GM11168 (cell line): ENCODE data around the gene CACNA1C.
"Not testable (repeated sequence)": the region's sequence is repeated elsewhere in the genome, so short reads cannot be mapped to it uniquely, and the experiment has no call there.

Source experiments
- in situ Hi-C: fragments of 300-500 bp; cut with MboI; formaldehyde crosslinking; loops from one replicate; pipeline ENCODE4 v1.12.0; 2022; ENCODE audit warnings: low sequenced_read_pairs; ENCODE audit not compliant: unreplicated experiment

The CACNA1C gene

DNA sequence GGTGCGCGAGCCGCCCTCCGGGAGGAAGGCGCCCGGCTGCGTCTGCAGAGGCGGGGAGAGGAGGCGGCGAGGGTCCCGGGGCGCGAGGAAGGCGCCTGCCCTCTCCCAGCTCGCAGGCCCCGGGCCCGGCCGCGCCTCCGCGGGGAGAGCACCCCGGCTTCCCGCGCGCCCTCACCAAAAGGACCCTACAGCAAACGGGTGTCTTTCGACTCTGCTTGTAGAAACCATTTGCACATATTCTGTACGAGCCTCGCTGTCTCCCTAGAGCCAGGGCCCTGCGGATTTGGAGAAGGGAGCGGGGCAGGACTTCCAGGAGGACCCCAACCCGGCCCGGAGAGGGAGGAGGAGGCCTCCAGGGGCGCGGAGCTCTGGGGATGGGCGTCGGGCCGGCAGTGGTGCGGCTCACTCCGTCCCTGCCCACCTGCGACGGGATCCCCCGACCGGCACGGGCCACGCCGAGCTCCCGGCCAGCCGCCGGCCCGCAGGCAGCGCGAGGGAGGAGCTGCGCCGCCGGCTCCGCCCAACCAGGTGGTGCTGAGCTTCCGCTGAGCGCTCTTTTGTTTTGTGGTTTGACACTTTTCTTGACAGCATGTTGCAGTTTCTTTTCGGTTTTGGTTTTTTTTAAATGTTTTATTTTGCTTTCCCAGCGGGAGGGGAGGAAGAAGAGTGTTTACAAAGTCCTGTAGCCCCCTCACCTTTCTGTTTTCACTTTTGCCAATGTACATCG lies 638.7 kb downstream of the CACNA1C start:
- in situ Hi-C loops = no loop called here

- in situ Hi-C loops = no loop called here
Measured at GRCh38 chr12:2692080-2692479, 639.3 kb downstream of the CACNA1C start.

DNA sequence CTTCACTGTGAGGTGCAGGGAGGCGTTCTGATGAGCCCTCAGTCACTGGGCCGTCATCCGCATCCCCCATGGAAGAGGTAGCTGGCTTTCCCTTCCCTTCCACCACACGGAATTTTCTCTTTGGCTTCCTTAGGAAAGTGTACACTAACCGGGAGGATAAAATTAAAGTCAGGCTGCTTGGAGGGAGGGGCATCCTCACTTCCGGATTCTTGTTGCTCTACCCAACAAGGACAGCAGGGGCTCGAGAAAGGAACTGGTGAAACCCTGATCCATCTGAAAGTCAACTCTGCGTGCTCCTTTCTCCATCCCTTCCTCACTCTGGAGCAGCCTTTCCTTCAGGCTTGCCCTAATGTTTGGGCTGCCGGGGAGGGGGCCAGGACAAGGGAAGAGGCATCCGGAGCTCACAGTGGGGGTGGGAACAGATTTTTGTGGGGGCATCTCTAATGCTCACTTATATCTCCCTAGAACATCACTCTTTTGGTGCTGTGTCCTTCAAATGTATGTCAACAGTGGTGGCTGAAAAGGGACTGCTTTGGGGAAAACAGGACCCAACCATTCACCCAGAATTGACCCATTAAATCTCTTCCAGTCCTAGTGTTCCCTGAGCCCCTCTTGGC lies 640.6 kb downstream of the CACNA1C start:
- in situ Hi-C loops = no loop called here

GRCh38 chr12:2693980-2694610 lies 641.3 kb downstream of the CACNA1C start:
- in situ Hi-C loops = no loop called here

GRCh38 chr12:2696136-2696535 lies 643.3 kb downstream of the CACNA1C start:
- in situ Hi-C loops = no loop called here

- in situ Hi-C loops = no loop called here
Measured at GRCh38 chr12:2697057-2697800, 644.4 kb downstream of the CACNA1C start.

DNA sequence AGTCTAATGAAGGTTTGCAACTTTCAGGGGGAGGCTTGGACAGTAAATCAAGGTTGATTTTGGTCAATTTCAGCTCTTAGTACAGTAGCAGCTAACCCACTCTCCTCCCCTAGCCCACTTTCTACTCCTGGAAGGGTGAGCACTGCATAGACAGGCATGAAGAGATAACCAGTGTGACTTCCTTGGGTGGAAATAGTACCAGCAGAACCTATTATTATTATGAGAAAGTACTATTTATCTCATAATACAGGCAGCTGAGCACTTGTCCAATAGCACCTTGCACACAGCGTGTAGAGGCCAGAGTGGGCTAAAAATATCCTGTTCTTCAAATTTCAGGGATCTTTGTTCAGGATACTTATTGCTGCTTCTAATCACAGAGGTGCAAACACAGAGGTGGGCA lies 645.8 kb downstream of the CACNA1C start:
- in situ Hi-C loops = no loop called here

- in situ Hi-C loops = no loop called here
Measured at GRCh38 chr12:2710701-2711100, 657.9 kb downstream of the CACNA1C start.

- in situ Hi-C loops = no loop called here
Measured at GRCh38 chr12:2719392-2719791, 666.6 kb downstream of the CACNA1C start.

DNA sequence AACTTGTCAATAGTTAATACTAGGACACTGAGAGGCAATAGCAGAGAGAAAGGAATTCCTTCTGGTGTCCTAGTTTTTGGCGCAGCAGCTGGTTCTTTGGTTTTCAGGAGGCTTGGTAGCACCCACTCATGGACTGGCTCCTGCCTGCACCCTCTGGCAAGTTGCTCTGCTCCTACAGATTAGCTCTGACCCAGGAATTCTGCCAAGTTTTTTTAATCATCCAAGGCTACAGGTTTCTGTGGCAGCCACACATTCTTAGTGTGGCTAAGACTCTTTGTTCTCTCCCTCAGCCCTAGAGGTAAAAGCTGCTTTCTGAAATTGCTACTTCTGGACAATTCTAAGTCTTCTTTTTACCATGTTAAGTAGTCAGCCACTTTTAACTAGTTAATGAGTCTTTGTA lies 670.0 kb downstream of the CACNA1C start:
- in situ Hi-C loops = no loop called here

- in situ Hi-C loops = no loop called here
Measured at GRCh38 chr12:2732290-2732689, 679.5 kb downstream of the CACNA1C start.

DNA sequence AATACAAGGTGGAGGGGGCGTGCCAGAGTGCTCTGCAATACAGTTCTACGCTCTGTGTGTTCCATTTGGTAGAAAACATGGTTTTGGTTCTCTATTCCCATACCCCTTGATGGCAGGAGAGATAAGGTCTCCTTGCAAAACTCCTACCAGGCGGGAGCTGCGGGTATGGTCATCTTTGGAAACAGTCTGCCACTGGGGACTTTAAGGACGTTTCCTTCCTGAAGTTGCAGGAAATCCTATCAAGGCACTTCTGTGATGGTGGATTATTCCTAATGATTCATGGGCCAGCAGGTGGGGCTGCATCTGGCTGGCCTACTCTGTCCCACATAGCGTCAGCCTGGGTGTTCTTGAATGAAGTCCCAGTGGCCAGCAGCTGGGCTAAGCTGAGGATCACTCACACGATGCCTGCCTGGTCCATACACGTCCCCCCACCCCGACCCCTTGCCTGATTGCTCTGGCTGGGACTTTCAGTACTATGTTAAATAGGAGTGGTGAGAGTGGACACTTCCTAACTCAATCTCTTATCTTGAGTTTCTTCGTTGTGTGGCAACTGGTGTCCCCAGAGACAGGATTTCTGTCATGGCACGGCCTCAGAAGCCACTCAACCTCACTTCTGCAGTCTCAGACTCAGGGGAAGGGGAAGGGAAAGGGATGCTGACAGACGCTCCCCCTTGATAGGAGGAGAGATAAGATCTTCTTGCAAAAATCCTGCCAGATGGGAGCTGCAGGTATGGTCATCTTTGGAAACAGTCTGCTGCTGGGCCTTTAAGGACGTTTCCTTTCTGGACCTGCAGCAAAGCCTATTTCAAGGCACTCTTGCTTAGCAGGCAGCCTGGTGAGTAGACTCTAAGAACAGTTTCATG lies 680.9 kb downstream of the CACNA1C start:
- in situ Hi-C loops = no loop called here

GRCh38 chr12:2735432-2735831 lies 682.6 kb downstream of the CACNA1C start:
- in situ Hi-C loops = no loop called here

- in situ Hi-C loops = no loop called here
Measured at GRCh38 chr12:2737656-2738241, 685.0 kb downstream of the CACNA1C start.

DNA sequence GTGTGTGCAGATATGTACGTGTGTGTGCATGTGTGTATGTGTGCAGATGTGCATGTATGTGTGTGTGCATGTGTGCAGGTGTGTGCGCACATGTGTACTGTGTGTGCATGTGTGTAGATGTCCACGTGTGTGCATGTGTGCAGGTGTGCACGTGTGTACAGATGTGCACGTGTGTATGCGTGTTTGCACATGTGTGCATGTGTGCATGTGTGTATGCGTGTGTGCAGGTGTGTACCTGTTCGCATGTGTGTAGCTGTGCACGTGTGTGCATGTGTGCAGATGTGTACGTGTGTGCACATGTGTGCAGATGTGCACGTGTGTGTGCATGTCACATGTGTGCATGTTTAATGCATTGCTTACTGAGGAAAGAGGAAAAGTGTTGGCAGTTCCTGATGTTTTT lies 686.3 kb downstream of the CACNA1C start:
- in situ Hi-C loops = no loop called here

DNA sequence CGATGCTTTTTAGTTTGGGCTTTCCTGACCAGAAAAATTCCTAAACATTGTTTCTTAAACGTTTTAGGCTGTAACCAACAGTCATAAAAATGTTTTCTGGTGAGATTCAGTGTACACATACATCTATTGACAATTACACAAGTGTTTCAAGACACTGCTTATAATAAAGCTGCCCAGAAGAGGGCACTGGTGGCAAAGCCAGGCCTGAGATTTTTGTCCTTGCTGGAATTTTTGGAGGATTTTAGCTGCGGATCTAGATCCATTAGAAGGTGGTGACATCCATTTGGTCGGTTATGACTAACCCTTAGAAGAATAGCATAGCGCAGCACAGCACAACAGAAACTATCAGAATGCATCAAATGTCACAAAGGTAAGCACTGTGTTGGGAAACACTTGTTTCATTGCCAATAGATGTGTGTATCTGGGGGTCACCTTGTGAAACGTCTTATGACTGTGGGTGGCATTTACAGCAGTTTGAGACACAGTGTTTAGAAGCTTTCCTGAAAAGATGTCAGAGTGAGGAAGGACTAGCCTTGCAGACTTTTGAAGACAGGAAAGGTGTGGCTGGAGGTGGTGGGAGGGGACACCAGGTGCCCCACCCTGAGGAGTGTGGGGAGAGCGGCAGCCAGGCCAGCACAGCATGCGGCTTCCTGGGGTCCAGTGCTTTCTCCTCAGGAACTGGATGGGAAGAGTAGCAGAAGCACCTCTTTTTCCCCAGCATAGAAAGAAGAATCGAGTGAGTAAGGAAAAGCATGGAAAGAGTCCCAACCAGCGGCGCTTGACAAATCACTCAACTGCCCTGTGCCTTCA lies 687.2 kb downstream of the CACNA1C start:
- in situ Hi-C loops = no loop called here

GRCh38 chr12:2742037-2742436 lies 689.2 kb downstream of the CACNA1C start:
- in situ Hi-C loops = not testable (repeated sequence)

GRCh38 chr12:2743478-2743877 lies 690.7 kb downstream of the CACNA1C start:
- in situ Hi-C loops = no loop called here

DNA sequence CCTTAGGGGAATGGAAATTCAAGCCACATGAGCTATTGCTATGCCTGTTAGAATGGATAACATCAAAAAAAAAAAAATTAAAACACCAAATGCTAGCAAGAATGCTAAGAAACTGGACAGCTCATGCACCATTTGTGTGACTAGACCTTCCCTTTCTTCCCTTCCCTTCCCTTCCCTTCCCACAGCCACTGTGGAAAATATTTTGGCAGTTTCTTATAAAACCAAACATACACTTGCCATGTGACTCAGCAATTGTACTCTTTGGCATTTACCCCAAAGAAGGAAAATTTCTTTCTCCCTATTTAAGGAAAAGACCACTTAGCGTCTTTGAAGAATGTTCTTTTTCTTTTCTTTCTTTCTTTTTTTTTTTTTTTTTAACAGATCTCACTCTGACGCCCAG lies 692.9 kb downstream of the CACNA1C start:
- in situ Hi-C loops = no loop called here
